ENCODE data around the gene SPTBN1. TPM values are rescaled to one million over a fixed set of nuclear protein-coding genes. Genes with fewer than 3 reads are reported as not detected.
A peak's percentile ranks its signal among the peaks of the same experiment; 100 is the strongest.

Gene SPTBN1
- total RNA-seq, 1 donor from 2014 or later = 554 TPM

DNA sequence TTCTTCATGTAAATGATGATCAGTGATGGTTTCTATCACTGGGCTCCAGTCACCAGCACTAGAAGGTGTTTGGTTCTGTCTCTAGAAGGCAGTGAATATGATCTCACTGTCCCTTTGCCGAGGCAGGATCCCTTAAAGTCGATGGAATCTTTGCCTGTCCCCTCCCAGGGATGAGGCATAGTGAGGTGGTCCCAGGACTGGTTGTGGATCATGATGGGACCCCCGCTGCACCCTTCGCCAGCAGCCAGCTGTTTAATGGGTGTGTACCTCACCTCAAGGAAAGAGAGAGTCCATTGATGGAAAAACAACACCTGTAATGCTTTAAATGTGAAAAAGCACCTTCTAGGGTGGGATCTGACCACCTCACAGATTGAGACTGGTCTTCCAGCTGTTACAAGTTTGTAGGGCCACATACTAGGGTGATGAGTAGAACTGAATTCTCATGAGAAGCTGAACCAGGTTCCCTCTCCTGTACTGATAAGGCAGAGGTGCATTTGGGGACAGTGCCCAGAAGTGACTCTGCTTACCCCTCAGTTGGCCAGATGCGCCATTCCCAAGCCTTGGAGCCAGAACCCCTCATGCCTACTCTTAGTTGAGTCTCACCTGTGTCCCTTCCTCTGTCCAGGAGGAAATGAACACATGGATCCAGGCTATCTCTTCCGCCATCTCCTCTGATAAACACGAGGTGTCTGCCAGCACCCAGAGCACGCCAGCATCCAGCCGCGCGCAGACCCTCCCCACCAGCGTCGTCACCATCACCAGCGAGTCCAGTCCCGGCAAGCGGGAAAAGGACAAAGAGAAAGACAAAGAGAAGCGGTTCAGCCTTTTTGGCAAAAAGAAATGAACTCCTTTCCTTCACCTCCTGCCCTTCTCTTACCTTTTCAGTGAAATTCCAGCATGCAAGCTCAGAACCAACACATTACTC lies 211.9 kb downstream of the SPTBN1 start:
- intact Hi-C loops (cut with DNase I) = no loop called here
- DNase-seq (ENCODE audit: low spot score) = no peak

GRCh38 chr2:54668711-54669110 lies 212.6 kb downstream of the SPTBN1 start:
- intact Hi-C loops (cut with DNase I) = no loop called here
- DNase-seq (ENCODE audit: low spot score) = no peak

DNA sequence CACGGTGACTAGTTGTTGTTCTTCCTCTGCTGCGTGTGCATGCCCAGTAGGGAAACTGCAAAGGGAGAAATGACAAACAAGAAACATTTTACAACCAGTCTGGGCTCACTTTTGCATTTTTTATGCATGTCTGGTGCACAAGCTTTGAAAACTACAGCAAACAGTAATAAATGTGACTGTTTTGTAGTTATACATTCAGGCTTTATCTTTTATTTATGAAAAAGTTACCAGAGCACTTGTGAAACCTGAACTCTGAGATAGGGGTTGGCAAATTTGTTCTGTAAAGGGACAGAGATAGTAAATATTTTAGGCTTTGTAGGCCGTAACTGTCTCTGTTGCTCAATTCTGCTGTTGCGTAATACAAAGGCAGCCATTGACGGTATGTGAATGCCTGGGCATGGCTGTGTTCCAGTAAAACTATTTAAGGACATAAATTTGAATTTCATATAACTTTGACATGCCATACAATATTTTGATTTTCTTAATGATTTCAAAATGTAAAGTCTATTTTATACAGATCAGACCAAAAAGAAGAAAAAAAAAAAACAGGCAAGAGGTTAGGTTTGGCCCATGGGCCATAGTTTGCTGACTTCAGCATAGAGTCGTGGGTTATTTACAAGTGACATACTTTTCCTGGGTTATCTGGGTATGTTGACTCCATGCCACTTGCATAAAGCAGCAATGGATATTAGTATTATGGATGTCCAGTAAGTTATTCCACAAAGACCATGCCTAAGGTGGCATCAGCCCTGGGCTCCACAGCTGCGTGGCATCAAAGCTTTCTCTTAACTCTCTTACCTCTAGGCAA lies 213.8 kb downstream of the SPTBN1 start:
- intact Hi-C loops (cut with DNase I) = loop anchor here (5.0 kb wide), 1 partner anchor 38 kb away; no protein-coding TSS in a partner anchor
- DNase-seq (ENCODE audit: low spot score) = no peak

DNA sequence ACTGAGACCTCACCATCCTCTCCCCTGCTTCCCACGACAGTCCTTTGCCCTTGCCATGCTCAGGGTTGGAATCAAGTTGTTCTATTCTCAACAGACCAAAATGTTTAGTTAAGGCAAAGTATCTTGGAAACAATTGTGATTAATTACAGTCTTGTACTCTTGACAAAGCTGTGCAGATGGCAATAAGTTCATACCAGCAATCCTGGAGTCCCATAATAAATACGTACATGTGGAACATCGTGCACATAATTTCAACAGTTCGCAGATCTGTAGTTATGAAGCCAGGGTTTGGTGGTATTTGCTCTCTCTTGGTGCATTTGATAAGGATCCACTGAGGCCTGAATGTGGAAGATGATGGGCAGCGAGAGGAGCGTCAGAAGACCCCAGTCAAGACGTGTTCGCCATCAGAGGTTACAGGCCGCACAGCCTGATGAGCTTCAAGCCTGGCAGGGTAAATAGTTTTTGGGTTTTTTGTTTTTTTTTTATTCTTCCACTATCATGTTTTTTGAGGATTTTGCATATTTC lies 214.4 kb downstream of the SPTBN1 start:
- intact Hi-C loops (cut with DNase I) = loop anchor here (5.0 kb wide), 1 partner anchor 38 kb away; no protein-coding TSS in a partner anchor
- DNase-seq (ENCODE audit: low spot score) = no peak

GRCh38 chr2:54671010-54671409 lies 214.9 kb downstream of the SPTBN1 start:
- intact Hi-C loops (cut with DNase I) = loop anchor here (5.0 kb wide), 1 partner anchor 39 kb away; no protein-coding TSS in a partner anchor
- DNase-seq (ENCODE audit: low spot score) = no peak

DNA sequence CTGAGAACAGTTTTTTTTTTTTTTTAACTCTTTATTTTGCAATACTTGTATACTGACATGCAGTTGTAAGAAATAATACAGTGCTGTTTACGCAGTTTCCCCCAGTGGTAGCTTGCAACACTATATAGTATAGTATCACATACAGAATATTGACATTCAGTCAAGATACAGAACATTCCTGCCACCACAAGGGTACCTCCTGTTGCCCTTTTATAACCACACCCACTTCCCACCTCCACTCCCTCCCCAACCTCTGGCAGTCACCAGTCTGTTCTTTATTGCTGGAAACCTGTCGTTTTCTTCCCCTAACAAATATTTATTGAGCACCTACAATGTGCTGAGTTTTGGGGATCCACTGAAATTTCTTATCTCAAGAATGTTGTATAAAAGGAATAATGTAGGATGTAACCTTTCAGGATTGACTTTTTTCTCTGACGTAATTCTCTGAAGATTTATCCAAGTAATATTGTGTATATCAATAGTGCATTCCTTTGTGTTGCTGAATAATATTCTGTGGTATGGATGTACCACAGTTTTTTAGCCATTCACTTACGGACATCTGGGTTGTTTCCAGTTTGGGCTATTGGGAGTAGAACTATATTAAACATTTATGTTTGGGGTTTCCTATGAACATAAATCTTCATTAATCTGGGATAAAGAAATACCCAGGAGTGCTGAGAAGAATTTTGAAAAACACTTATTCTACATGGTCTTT lies 215.9 kb downstream of the SPTBN1 start:
- intact Hi-C loops (cut with DNase I) = loop anchor here (5.0 kb wide), 1 partner anchor 40 kb away; no protein-coding TSS in a partner anchor
- no peak for DNase-seq (ENCODE audit: low spot score)

DNA sequence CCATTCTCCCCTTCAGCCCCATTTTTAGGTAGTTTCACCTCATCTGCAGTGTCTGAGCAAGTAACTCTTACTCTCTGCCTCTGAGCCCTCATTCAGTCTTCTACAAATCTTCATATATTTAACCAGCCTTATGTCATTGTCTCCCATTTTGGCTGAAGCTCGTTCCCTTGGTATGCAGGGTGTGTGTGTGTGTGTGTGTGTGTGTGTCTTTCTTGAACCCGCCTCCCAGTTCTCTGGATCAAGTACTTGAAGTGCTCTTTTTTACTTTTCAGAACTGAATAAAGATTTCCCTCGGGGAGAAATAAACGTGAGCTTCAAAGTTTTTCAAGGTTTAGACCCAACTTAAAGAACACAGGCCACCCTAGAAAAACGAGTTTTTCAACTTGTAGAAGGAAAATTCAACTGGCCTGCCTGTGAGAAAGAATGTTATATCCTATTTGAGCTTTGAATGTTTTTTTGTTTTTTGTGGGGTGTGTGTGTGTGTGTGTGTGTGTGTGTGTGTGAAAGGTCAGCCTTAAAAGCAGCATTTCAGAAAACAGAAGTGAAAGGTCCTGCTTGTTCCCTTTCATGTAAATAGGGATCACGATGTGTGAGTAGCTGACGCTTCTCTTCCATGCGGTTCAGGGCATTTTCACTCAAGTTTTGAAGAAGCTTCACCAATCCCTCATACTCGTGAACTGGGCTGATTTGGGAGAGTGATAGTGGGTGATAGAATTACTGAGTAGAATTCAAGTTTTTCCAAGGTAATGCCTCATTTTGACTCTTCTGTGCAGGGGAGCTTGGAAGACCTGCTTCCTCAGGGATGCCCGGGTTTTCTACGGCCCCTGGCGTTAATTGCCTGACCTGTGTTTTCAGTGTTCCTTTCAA lies 216.7 kb downstream of the SPTBN1 start:
- DNase-seq (ENCODE audit: low spot score) = no peak
- intact Hi-C loops (cut with DNase I) = loop anchor here (5.0 kb wide), 1 partner anchor 41 kb away; no protein-coding TSS in a partner anchor

GRCh38 chr2:54673501-54673998 lies 217.4 kb downstream of the SPTBN1 start:
- DNase-seq (ENCODE audit: low spot score) = peak; percentile 90
- intact Hi-C loops (cut with DNase I) = loop anchor here (5.0 kb wide), 1 partner anchor 41 kb away; no protein-coding TSS in a partner anchor

- DNase-seq (ENCODE audit: low spot score) = no peak
- intact Hi-C loops (cut with DNase I) = no loop called here
Measured at GRCh38 chr2:54675281-54675680, 219.2 kb downstream of the SPTBN1 start.

DNA sequence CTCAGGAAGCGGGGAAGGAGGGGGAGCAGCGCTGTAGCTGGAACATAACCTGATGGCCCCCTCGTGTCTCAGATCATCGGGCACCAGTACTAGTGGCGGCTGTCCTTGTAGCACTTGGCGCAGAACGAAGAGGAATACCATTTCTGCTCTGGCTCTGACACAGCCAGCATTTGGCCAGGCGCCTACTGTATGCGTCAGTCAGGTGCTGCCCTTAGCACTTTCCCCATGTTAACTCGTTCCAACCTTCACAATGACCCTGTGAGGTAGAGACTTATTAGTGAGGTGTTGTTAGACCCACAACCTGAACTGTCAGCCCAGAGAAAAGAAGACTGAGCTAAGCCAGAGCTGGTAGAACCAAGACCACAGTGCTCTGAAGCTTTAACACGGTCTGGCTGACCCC lies 219.6 kb downstream of the SPTBN1 start:
- no peak for DNase-seq (ENCODE audit: low spot score)

GRCh38 chr2:54676656-54677055 lies 220.5 kb downstream of the SPTBN1 start:
- intact Hi-C loops (cut with DNase I) = no loop called here
- DNase-seq (ENCODE audit: low spot score) = no peak

More for the DNA sequence above, 219.6 kb downstream of the SPTBN1 start:
- intact Hi-C loops (cut with DNase I) = no loop called here

DNA sequence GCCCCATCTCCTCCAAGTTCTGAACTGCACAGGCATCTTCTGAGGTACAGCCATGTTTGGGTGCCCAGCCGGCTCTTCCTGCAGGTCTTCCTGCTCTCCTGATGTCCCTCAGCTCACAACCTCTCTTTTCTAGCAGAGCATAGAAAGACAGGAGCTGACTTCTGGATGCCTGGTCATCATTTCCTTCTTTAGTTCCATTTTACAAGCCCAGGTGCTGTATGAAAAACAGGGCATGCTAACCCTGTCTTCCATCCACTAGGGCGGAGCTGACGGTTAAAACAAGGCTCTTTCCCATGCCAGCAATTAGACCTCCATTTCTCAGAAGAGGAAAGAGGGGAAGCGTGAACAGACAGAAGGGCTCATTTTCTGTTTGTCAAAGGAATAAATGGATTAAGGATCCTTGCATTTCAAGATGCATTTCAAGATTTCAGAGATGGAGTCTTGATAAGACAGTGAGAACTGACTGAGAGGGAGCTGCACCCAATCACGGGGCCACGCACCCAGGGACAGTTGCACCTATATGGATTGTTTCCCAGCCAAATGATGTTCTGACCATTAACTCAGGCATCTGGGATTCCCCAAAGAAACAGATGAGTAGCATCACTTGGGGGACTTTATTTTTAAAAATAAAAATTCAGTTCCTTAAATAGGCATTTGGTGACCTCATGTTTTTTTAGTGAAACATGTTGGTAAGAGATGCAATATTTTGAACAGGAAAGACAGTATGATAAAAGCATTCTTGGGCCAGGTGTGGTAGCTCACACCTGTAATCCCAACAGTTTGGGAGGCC lies 221.5 kb downstream of the SPTBN1 start:
- no peak for DNase-seq (ENCODE audit: low spot score)
- intact Hi-C loops (cut with DNase I) = no loop called here

- no peak for DNase-seq (ENCODE audit: low spot score)
- intact Hi-C loops (cut with DNase I) = no loop called here
Measured at GRCh38 chr2:54678719-54679118, 222.6 kb downstream of the SPTBN1 start.

DNA sequence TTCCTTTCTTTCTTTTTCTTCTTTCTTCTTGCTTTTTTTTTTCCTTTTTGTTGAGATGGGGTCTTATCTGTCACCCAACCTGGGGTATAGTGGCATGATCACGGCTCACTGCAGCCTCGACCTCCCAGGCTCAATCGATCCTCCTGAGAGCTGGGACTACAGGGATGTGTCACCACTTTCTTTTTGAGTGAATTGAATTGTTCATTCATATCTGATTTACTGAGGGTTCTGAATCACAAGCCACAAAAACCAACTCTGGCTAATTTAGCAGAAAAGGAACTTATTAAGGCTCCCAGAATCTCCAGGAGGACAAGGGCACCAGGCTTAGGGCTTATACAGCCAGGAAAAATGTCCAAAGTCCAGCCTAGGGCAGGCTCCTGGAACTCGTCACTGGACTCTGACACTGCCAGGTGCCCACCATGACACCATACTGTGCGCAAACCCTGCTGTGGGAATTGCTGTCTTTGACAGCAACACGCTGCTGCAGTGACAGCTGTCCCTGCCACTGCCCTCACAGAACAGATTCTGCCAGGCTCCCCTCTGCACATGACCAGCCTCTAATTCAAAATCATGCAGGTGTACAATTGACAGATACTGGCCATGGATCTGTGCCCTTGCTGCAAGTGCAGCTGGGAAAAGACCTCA lies 224.4 kb downstream of the SPTBN1 start:
- DNase-seq (ENCODE audit: low spot score) = no peak

GRCh38 chr2:54681416-54681815 lies 225.3 kb downstream of the SPTBN1 start:
- no peak for DNase-seq (ENCODE audit: low spot score)
- intact Hi-C loops (cut with DNase I) = no loop called here

More for the DNA sequence above, 224.4 kb downstream of the SPTBN1 start:
- intact Hi-C loops (cut with DNase I) = no loop called here

GRCh38 chr2:54683596-54683995 lies 227.5 kb downstream of the SPTBN1 start:
- no peak for DNase-seq (ENCODE audit: low spot score)

GRCh38 chr2:54685263-54685775 lies 229.2 kb downstream of the SPTBN1 start:
- DNase-seq (ENCODE audit: low spot score) = no peak
- intact Hi-C loops (cut with DNase I) = no loop called here

More at GRCh38 chr2:54683596-54683995, 227.5 kb downstream of the SPTBN1 start:
- intact Hi-C loops (cut with DNase I) = no loop called here
